CD4-positive, alpha-beta T cell treated with Interleukin-4 for 4 hours (primary cell): Measurements from ENCODE around the gene DENND5B.

ENCODE experiments used
- DNase-seq: peaks from one replicate; pipeline ENCODE4 v3.0.0-alpha.2; 2020

DENND5B gene

GRCh38 chr12:31368666-31369361 is 222.1 kb downstream of the DENND5B start:
- DNase-seq = no peak

DNA sequence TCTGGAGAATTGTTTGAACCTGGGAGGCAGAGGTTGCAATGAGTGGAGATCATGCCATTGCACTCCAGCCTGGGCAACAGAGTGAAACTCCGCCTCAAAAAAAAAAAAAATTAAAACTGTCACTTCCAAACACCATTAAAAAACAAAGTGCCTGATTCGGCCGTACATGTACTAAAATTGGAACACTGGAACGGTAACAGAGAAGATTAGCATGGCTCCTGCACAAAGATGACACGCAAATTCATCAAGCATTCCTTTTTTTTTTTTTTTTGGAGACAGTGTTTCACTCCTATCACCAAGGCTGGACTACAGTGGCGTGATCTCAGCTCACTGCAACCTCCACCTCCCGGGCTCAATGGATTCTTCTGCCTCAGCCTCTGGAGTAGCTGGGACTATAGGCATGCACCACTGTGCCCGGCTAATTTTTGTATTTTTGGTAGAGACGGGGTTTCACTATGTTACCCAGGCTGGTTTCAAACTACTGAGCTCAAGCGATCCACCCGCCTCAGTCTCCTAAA is 224.8 kb downstream of the DENND5B start:
- DNase-seq = no peak

- no peak for DNase-seq
These were observed 227.1 kb downstream of the DENND5B start for GRCh38 chr12:31363831-31364230.

DNA sequence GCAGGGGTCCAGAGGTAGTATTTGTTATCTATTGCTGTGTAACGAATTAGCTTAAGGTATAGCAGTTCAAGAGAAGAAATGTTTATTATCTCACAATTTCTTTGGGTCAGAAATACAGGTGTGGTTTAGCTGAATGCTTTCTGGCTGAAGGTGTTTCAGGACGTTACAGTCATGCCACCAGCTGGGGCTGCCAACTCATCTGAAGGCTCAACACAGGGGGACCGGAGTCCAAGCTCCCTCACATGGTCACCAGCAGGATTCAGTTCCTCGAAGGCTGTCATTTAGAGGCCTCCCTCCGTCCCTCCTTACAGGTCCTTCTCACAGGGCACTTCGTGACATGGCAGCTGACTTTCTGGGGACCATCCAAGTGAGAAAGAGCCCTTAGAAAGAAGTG is 227.5 kb downstream of the DENND5B start:
- DNase-seq = no peak

- DNase-seq = no peak
These were observed 228.0 kb downstream of the DENND5B start for GRCh38 chr12:31362759-31363415.

- no peak for DNase-seq
These were observed 228.7 kb downstream of the DENND5B start for GRCh38 chr12:31362115-31362758.

- no peak for DNase-seq
These were observed 229.2 kb downstream of the DENND5B start for GRCh38 chr12:31361730-31362114.

GRCh38 chr12:31355747-31356107 is 235.2 kb downstream of the DENND5B start:
- no peak for DNase-seq

GRCh38 chr12:31353750-31354708 is 236.9 kb downstream of the DENND5B start:
- no peak for DNase-seq

GRCh38 chr12:31346267-31346666 is 244.7 kb downstream of the DENND5B start:
- no peak for DNase-seq

DNA sequence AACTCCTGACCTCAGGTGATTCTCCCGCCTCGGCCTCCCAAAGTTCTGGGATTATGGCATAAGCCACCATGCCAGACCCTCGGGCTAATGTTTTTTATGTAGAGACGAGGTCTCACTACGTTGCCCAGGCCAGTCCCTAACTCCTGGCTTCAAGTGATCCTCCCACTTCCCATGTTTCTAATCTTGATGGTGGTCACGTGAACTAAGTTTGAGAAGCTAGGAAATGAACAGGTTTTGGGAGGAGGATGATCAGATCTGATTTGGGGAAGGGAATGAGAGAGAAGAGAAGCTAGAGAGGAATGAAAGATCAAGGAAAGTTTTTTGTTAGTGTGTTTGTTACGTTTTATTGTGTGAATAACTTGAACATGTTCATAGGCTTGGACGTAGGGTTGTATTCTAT is 247.8 kb downstream of the DENND5B start:
- DNase-seq = no peak

GRCh38 chr12:31342286-31342685 is 248.7 kb downstream of the DENND5B start:
- no peak for DNase-seq

DNA sequence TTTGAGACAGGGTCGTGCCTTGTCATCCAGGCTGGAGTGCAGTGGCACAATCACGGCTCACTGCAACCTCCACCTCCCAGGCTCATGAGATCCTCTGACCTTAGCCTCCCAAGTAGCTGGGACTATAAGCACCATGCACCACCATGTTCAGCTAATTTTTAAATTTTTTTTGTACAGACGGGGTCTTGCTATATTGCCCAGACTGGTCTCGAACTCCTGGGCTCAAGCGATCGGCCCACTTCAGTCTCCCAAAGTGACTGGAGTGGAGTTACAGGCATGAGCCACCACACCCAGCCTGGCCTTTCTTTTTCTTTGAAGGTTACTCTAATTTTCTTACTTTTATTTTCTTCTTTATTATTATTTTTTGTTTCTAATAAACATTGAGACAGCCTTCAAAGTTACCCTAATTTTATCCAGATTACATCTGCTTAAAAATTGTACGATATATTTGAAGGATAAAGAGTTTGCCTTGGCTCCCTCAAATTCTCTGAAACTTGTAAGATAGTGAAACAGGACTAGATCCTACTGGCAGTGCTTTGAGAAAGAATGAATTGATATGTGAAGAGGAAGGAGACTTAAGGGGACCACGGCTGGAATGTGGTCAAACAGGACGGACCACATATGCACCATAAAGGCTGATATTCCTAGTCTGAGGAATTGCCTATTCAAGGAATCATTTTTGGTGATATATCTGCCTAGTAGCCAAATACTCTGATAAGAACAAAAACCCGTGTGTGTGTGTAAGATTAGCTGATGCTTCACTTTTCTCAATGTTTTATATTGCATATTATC is 250.9 kb downstream of the DENND5B start:
- no peak for DNase-seq

GRCh38 chr12:31337952-31338351 is 253.0 kb downstream of the DENND5B start:
- no peak for DNase-seq
